Myocyte (in vitro differentiated cells): Measurements from ENCODE around the gene PCDHGA1. TPM values are rescaled to one million over a fixed set of nuclear protein-coding genes. Genes with fewer than 3 reads are reported as not detected.
"Not testable (repeated sequence)": the region's sequence is repeated elsewhere in the genome, so short reads cannot be mapped to it uniquely, and the experiment has no call there.

ENCODE experiments used
- DNase-seq: peaks from one replicate; pipeline ENCODE4 v3.0.0-alpha.2; 2012; ENCODE audit warnings: low read depth
- polyA plus RNA-seq: library from polyadenylated mRNA; unstranded; fragments of >200 nt; gene quantifications from one replicate; pipeline ENCODE4 v1.2.1, GENCODE V29; 2012; ENCODE audit warnings: missing spikeins
- total RNA-seq: library from RNA; depleted of rRNA; stranded (reverse); fragments of >200 nt; gene quantifications from 2 replicates; pipeline ENCODE4 v1.2.3, GENCODE V29; 2014

The PCDHGA1 gene
- total RNA-seq = 5.2 and 5.9 TPM in 2 replicates
- polyA plus RNA-seq = 5.0 TPM

DNA sequence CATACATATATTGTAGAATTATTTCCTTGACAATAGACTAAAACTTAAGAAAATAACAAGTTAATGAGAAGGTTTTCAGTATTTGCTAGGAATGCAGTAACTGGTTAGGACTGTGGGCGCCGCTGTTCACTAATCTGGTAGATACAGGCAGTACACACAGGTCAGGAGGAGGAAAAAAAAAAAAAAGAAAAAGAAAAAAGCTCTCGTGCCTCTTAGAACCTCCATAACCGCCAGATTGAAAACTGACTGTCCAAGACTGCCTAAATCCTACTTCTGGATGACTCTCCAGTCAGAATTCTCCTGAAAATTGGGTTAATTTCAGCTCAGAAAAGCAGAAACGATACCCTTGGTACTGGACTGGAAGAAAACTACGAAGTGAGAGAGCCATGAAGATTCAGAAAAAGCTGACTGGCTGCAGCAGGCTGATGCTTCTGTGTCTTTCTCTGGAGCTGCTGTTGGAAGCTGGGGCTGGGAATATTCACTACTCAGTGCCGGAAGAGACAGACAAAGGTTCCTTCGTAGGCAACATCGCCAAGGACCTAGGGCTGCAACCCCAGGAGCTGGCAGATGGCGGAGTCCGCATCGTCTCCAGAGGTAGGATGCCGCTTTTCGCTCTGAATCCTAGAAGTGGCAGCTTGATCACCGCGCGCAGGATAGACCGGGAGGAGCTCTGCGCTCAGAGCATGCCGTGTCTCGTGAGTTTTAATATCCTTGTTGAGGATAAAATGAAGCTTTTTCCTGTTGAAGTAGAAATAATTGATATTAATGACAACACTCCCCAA, at the start of gene PCDHGA1:
Gene PCDHGA1 (plus strand): TSS at position 216 of the 782 bp plus-strand sequence.
- DNase-seq = peak; percentile 70

DNA sequence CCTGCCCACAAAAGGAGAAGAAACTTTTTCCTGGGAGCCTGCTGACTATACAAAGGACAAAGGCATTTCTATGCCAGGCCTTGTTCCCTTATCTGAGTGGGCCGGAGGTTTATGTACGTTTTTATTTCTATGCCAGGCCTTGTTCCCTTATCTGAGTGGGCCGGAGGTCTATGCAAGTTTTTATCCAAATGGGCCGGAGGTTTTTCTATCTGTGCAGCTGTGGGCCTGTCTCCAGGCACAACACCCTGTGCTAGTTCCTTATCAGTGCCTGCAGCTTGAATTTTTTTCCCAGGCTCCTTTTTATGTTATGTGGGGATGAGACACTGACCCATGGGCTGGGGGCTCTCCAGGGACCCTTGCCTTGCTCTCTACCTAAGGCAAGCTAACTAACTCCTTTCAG, 31.9 kb upstream of the PCDHGA1 start:
- no peak for DNase-seq

DNA sequence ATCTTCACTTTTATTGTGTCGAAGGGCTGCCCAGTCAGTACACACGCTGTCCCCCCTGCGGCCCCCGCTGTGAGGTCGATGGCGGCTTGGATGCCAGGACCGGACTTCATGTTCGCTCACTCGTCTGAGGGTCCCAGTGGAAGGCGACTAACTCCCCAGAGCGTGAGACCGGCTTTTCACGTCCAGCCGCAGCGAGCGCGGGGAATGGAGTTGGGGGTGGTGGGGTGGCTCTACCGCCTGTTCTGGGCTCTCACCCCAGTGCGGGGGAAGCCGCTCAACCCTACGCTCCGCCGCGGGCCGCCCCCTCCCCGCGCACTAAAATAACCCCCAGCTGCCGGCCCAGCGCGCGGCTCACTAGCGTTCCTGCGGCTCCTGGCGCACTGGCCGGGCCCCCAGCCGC, 26.6 kb upstream of the PCDHGA1 start, which contains the start of gene SLC25A2:
Gene SLC25A2 (minus strand): TSS at position 294 of the 400 bp plus-strand sequence. CDS start 184 bp downstream, at position 110.
- no peak for DNase-seq

DNA sequence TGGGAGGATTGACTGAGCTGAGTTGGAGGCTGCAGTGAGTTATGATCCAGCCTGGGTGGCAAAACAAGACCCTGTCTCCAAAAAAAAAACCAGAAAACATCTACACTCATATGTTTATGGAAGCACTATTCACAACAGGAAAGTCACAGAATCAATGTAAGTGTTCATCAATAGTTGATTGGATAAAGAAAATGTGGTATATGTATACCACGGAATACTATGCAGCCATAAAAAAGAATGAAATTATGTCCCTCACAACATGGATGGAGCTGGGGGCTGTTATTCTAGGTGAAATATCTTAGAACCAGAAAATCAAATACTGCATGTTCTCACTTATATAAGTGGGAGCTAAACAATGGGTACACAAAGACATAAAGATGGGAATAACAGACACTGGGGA, 23.7 kb upstream of the PCDHGA1 start:
- DNase-seq = no peak

- DNase-seq = no peak
Measured at GRCh38 chr5:141313711-141314110, 16.6 kb upstream of the PCDHGA1 start.

- DNase-seq = not testable (repeated sequence)
Measured at GRCh38 chr5:141316963-141317362, 13.4 kb upstream of the PCDHGA1 start.

GRCh38 chr5:141319202-141319601, 11.1 kb upstream of the PCDHGA1 start:
- no peak for DNase-seq

- no peak for DNase-seq
Measured at GRCh38 chr5:141319699-141320098, 10.6 kb upstream of the PCDHGA1 start.

- peak; percentile 96 for DNase-seq
Measured at GRCh38 chr5:141320225-141321169, 9.8 kb upstream of the PCDHGA1 start, which contains the start of gene TAF7. Gene TAF7 (minus strand): TSS chr5:141320784. CDS start chr5:141320044, 740 bp downstream.

- no peak for DNase-seq
Measured at GRCh38 chr5:141322261-141322660, 8.1 kb upstream of the PCDHGA1 start.

- DNase-seq = peak; percentile 56
Measured at GRCh38 chr5:141326088-141326854, 4.0 kb upstream of the PCDHGA1 start.

DNA sequence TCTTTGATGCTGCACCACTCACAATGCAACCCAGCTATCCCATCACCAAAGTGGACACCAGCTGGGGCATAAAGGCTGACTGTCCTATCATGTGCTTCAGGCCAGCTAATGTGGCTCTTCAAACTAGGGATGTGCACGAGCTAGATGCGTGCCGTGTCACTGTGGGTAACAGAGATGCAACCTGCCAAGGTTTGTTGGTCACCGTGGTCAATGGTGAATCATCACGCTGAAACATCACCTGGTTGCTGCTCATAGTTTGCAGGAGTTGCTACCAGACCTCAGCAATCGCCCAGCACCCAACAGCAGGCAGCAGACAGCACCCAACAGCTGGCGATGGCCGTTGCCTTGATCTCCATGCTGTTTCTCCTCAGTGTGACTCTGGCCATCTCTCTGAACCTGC, 2.1 kb upstream of the PCDHGA1 start:
- no peak for DNase-seq

DNA sequence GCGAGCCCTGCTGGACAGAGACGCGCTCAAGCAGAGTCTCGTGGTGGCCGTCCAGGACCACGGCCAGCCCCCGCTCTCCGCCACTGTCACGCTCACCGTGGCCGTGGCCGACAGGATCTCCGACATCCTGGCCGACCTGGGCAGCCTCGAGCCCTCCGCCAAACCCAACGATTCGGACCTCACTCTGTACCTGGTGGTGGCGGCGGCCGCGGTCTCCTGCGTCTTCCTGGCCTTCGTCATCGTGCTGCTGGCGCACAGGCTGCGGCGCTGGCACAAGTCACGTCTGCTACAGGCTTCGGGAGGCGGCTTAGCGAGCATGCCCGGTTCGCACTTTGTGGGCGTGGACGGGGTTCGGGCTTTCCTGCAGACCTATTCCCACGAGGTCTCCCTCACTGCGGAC, 2.3 kb downstream of the PCDHGA1 start:
- DNase-seq = not testable (repeated sequence)

DNA sequence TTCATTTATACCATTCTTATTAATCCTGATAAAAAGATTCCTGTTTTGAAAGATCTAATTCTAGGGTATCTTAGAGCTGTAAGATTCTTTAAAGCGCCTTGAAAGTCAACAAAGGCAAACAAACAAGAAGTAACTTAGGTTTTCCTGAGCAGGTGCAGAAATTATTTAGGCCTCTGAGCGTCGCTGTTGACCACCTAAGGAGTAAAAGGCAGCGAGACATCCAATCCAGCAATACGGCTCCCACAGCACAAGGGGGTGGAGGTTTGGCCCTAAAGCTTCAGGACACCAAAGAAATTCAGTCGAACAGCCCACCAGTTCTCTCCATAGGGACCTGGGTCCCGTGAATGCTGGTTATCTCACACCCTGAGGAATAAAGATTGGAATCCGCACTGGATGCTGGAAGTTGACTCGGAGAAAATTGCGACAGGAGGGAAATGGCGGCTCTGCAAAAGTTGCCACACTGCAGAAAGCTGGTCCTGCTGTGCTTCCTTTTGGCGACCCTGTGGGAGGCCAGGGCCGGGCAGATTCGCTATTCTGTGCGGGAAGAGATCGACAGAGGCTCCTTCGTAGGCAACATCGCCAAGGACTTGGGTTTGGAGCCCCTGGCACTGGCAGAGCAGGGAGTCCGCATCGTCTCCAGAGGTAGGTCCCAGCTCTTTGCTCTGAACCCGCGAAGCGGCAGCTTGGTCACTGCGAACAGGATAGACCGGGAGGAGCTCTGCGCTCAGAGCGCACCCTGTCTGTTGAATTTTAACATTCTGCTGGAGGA, 8.4 kb downstream of the PCDHGA1 start, which contains the start of gene PCDHGA2:
Gene PCDHGA2 (plus strand): TSS at position 223 of the 769 bp plus-strand sequence.
- DNase-seq = no peak

GRCh38 chr5:141340781-141341354, 10.6 kb downstream of the PCDHGA1 start:
- DNase-seq = not testable (repeated sequence)

DNA sequence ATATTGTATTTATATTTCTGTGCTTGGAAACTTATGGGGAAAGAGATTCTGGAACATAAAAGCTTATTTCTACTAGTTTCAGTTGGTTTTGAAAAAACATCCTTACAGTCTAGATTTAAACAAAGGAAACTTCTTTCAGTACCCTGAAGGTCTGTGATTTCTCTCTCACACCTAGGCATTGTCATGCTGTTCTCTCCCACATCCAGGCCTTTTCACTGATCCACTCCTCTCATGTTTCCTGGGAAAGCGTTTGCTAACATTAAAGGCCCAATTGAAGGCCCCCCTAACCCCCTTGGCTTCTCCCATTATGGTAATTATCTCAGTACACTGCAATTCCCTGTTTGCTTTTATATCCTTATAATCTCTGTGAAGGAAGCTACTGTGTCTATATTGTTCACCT, 12.5 kb downstream of the PCDHGA1 start:
- DNase-seq = no peak

GRCh38 chr5:141343242-141343952, 13.1 kb downstream of the PCDHGA1 start, which contains the start of gene PCDHGA3:
Gene PCDHGA3 (plus strand): TSS chr5:141343829. CDS start chr5:141344034, 205 bp downstream.
- no peak for DNase-seq

GRCh38 chr5:141343953-141344463, 13.7 kb downstream of the PCDHGA1 start:
- DNase-seq = no peak

GRCh38 chr5:141345327-141345726, 15.0 kb downstream of the PCDHGA1 start:
- no peak for DNase-seq
